Brain pericyte (primary cell): Measurements from ENCODE around the gene BOC.
A peak's percentile ranks its signal among the peaks of the same experiment; 100 is the strongest.

ENCODE experiments used
- DNase-seq: peaks from one replicate; pipeline ENCODE4 v3.0.0-alpha.2; 2012; ENCODE audit warnings: low read depth, low spot score

BOC gene

GRCh38 chr3:113222451-113223086, 11.2 kb downstream of the BOC start:
- DNase-seq = no peak

DNA sequence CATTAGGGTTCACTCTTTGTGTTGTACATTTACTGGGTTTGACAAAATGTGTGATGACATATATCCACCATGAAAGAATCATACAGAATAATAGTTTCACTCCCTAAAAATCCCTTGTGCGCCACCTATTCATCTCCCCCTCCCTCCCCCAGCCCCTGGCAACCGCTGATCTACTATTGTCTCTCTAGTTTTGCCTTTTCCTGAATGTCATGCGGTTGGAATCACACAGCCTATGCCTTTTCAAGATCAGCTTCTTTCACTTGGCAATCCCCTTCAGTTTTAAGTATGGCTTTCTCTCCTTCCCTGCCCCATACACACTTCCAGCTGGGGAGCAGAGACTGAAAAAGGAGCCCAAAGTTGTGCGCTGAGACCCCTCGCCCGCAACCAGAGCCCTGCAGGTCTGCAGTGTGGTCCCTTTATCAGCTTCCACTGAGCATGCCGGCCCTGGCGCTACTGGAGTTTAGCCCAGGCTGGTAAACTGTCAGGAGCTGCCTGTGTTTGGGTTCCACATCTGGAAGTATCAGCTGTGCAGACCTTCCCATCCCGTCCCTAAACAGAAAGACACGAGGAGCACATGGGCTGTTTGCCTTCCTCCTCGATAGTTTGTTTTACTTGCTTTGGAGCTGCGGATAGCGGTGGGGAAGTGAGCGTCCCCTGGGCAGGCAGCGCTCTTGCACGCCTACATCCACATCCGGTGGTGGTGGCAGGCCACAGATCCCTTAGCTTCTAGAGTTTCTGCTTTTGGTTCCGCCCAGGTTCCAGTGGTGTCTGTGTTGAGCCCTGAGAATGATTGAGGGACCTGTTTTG, 12.3 kb downstream of the BOC start:
- no peak for DNase-seq

DNA sequence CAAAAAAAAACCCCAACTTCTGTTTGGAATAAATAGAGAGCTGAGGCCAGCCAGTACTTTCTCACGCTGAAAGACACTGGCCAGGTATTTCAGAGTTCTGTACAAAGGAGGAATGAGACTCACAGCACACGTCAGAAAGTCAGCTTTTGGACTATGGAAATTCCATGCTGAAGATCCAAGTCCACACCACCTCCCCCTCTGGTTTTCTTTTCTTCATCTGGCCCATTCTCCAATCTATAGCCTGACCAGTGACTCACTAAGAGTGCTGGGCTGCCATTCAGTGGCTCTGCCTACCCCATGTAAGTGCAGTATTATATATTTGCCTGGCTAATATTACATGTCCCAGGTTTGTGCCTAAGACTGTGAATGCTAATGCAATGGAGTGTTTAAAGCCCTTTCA, 13.9 kb downstream of the BOC start:
- DNase-seq = no peak

DNA sequence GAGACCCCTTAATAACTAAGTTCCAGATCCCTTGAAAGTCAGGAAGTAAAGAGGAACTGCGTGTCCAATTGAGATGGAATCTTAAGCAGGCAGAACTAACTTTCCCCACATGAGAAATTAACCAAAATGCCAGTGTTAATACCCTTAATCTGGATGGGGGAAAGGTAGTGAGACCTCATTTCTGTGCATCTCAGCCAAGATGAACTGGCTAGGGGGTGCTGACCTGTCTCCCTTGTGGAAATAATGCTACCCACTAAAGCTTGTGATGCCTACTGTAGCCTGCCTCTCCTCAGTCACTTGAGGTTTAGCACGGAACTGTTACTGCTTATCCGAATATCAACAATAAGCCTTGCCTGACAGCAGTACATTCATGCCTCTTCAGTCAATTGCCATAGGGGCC, 15.1 kb downstream of the BOC start:
- DNase-seq = no peak

DNA sequence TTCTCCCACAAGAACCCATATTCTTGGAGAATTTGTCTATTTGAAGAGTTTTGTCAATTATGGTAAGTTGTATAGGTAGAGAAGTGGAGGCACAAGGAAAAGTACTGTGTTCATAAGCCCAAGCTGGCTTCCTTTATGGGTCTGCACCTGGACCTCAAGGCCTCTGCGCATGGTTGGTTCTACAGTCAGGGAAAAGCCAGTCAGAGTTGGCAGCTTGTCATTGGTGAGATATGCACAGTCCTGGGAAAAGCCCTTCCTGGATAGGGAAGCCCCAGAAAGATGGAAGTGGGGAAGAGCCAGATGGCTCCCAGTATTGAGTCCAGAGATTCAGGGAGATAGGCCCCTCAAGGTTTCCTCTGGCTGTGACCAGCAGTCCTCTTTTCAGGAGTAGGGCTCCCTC, 15.8 kb downstream of the BOC start:
- DNase-seq = no peak

GRCh38 chr3:113228498-113229286, 17.3 kb downstream of the BOC start:
- no peak for DNase-seq

DNA sequence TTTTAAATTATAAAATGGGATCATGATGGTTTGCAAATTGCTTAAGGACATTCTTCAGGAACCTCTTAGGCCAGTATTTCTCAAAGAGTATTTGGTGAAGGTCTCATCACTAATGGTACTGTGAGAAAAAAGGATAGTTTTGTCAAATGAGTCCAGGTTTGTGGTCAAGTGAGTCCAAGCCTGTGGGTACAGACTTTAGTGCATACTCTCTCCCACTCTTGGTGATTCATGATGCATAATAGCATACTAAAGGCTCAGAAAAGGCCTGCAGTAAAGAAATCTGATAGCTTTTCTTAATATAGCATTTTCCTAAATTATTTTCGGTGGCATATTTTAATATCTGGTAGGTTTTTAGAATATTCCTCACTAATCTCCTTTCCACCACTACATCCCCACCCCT, 20.0 kb downstream of the BOC start:
- DNase-seq = no peak

DNA sequence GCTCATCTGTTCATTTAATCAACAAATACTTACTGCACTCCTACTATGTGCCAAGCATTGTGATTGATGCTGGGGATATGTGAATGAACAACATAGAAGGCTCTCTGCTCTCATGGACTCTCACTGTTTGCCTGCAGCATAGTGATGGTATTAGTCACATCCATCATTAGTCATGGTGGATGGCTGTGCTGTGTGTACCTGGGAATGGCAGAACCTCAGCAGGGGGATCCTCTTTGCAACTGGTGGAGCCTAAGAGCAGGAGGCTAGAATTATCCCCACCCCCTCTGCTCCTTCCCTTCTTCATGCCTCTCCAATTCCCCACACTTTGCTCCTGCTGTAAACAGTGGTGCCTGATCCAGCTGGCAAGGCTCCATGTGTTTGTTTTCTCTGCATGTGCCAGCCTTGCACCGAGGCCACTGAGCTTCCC, 20.5 kb downstream of the BOC start:
- peak; percentile 50 for DNase-seq

- no peak for DNase-seq
Measured at GRCh38 chr3:113232342-113232741, 21.0 kb downstream of the BOC start.

- no peak for DNase-seq
Measured at GRCh38 chr3:113233497-113233896, 22.1 kb downstream of the BOC start.

DNA sequence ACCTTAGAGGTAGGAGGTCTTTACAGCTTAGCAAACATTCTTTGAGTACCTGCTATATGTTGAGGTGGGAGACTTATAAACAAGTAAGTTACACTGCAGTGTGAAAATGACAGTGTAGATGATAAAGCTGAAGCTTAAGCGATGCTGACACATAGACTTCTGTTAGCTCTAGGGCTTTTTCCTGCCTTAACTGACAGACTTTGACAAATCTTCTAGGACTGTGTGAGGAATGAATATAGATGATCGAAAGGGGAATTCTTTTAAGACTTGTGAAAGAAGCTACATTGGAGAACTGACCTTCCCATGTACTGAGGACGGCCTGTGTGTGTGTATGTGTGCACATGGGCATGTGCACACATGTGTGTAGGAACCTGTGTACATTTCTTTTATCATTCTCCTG, 22.7 kb downstream of the BOC start:
- no peak for DNase-seq

- no peak for DNase-seq
Measured at GRCh38 chr3:113234688-113235260, 23.4 kb downstream of the BOC start.

DNA sequence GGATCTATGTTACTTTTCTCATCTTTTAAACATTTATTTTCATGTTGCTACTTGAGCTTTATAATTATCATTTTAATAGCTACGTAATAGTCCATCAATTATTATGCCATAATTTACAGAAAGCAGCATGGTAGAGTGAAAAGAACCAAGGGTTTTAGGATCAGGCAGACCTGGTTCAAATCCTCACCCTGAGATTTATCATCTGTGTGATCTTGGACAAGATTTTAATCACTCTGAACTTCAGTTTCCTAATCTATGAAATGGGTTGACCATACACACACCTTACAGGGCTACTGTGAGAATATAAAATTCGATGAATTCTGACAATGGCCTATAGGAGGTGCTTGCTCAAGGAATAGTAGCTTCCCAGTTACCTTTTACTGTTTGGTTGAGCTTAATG, 27.1 kb downstream of the BOC start:
- DNase-seq = no peak

- DNase-seq = no peak
Measured at GRCh38 chr3:113240841-113241240, 29.5 kb downstream of the BOC start.

- no peak for DNase-seq
Measured at GRCh38 chr3:113241292-113242095, 30.1 kb downstream of the BOC start.

- DNase-seq = no peak
Measured at GRCh38 chr3:113242096-113242581, 30.8 kb downstream of the BOC start.

DNA sequence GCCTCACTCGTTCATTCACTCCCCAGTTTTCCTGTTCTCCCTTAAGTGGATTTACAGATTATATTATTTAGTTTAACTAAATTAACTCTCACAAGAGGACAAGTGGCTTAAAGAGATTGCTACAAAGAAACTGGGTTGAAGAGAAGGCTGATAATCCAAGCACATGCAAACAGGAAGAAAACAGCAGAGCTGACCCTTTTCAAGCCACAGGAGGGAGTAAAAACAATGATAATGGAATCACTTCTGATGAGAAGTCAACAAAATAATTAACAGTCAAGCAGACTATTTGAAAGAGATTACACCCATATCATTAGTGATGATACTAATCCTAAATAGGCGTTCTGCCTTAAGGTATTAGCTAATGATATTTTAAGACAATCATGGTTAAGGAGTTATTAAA, 31.7 kb downstream of the BOC start:
- no peak for DNase-seq

- DNase-seq = no peak
Measured at GRCh38 chr3:113243846-113244245, 32.5 kb downstream of the BOC start.

- DNase-seq = peak; percentile 53
Measured at GRCh38 chr3:113245761-113246161, 34.4 kb downstream of the BOC start.

DNA sequence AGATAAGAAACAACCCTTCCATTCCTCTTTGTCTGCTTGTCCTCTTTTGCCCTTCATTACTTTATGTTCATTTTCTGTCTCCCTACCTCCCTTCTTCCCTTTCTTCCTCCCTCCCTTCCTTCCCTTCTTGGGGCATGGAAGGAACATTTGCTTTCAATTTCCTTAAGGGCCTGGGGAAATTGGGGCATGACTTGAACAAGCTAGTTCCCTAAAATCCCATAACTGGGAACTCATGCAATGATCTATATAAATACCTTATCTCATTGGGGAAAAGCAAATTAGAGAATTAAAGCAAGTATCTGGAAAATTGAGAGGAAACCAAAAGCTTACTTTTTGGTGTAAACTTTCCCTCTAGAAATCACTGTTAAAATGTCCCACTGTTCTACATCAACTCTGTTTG, 35.7 kb downstream of the BOC start:
- DNase-seq = no peak
